ENCODE measurements around the gene SLC17A1. TPM values are rescaled to one million over a fixed set of nuclear protein-coding genes. Genes with fewer than 3 reads are reported as not detected.

The SLC17A1 gene
- total RNA-seq, 4 donors from 2014 or later, result not detected

DNA sequence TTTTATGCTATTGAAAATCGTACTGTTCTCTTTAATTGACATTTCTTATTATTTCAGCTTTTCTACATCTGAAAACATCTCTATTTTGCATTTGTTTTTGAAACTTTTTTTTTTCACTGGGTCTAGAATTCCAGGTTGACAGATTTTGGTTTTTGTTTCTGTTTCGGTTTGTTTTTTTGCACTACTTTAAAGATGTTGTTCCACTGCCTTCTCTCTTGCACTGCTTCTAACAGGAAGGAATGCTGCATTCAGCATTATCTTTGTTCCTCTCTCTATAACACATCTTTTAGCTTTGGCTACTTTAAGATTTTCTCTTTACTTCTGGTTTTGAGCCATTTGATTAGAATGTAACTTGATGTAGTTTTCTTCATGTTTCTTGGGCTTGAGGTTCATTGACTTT lies 20.1 kb upstream of the SLC17A1 start:
- no peaks in the 10 kb centered on the region for H3K9me3 ChIP-seq
- H3K4me1 ChIP-seq, result no peaks in the 10 kb centered on the region
- ATAC-seq, result no peak
- no peaks in the 10 kb centered on the region for H3K36me3 ChIP-seq
- no peak overlapping the region for H3K4me3 ChIP-seq
- TF ChIP-seq EP300 (IDR thresholded peaks at IDR 0.05) (no peak), POLR2AphosphoS5 (IDR thresholded peaks at IDR 0.05) (no peak), CTCF (IDR thresholded peaks at IDR 0.05) (no peak), POLR2A (IDR thresholded peaks at IDR 0.05) (no peak)
- no peaks in the 10 kb centered on the region for H3K27me3 ChIP-seq
- 68 to 85% methylated on average over 2 of the region's 2 CpGs for WGBS, 2 donors (ENCODE audit: low coverage in 1 of 2)
- H3K27ac ChIP-seq, result no peak overlapping the region

- Histone ChIP-seq H3K27me3 (no peaks in the 10 kb centered on the region), H3K4me1 (no peaks in the 10 kb centered on the region), H3K36me3 (no peaks in the 10 kb centered on the region), H3K9me3 (no peaks in the 10 kb centered on the region), H3K27ac (no peak overlapping the region), H3K4me3 (no peak overlapping the region)
- TF ChIP-seq CTCF (IDR thresholded peaks at IDR 0.05), result no peak
- TF ChIP-seq POLR2A (IDR thresholded peaks at IDR 0.05), result no peak
- TF ChIP-seq EP300 (IDR thresholded peaks at IDR 0.05), result no peak
- no peak for TF ChIP-seq POLR2AphosphoS5 (IDR thresholded peaks at IDR 0.05)
- ATAC-seq, result no peak
- WGBS, 2 donors (ENCODE audit: low coverage in 1 of 2), result 57 to 70% methylated on average over 2 of the region's 2 CpGs
These were observed 12.7 kb upstream of the SLC17A1 start for GRCh38 chr6:25844518-25844917.

DNA sequence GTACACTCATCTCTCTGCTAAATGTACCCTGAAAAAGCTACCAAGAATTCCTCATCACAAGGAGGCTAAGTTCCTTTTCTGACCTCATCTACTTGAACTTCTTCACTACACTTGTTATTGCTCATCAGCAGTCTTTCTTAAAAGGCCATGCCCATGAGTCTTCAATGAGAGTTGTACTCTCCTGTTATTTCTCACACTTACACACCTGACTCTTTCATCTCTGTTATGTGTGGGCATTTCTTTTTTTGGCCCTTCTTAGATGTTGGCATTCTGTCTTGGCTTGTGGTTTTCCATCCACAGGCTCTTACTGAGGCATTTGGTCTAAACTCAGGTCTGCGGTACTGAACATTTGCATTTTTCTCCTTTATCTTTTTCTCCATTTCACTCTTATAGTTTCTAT lies 10.7 kb upstream of the SLC17A1 start:
- ATAC-seq, result no peak
- Histone ChIP-seq H3K4me3 (no peak overlapping the region), H3K9me3 (no peaks in the 10 kb centered on the region), H3K27me3 (no peaks in the 10 kb centered on the region), H3K4me1 (no peaks in the 10 kb centered on the region), H3K27ac (no peak overlapping the region), H3K36me3 (no peaks in the 10 kb centered on the region)
- 86 to 88% methylated on average over 1 of the region's 1 CpG for WGBS, 2 donors (ENCODE audit: low coverage in 1 of 2)
- TF ChIP-seq POLR2AphosphoS5 (IDR thresholded peaks at IDR 0.05) (no peak), POLR2A (IDR thresholded peaks at IDR 0.05) (no peak), EP300 (IDR thresholded peaks at IDR 0.05) (no peak), CTCF (IDR thresholded peaks at IDR 0.05) (no peak)

- no peak overlapping the region for H3K27ac ChIP-seq
- H3K36me3 ChIP-seq, result no peaks in the 10 kb centered on the region
- H3K27me3 ChIP-seq, result no peaks in the 10 kb centered on the region
- no peak for TF ChIP-seq POLR2AphosphoS5 (IDR thresholded peaks at IDR 0.05)
- no peak for TF ChIP-seq CTCF (IDR thresholded peaks at IDR 0.05)
- no peak for TF ChIP-seq EP300 (IDR thresholded peaks at IDR 0.05)
- 20 to 54% methylated on average over 5 to 6 of the region's 8 CpGs for WGBS, 2 donors (ENCODE audit: low coverage in 1 of 2)
- ATAC-seq, result no peak
- H3K4me1 ChIP-seq, result no peaks in the 10 kb centered on the region
- no peaks in the 10 kb centered on the region for H3K9me3 ChIP-seq
- no peak overlapping the region for H3K4me3 ChIP-seq
These were observed 3.8 kb upstream of the SLC17A1 start for GRCh38 chr6:25835442-25836283.

GRCh38 chr6:25834950-25835349 lies 3.1 kb upstream of the SLC17A1 start:
- H3K4me3 ChIP-seq, result no peak overlapping the region
- no peaks in the 10 kb centered on the region for H3K4me1 ChIP-seq
- no peak overlapping the region for H3K27ac ChIP-seq
- no peak for ATAC-seq
- 57 to 89% methylated on average over 1 of the region's 1 CpG for WGBS, 2 donors (ENCODE audit: low coverage in 1 of 2)
- no peaks in the 10 kb centered on the region for H3K27me3 ChIP-seq
- H3K9me3 ChIP-seq, result no peaks in the 10 kb centered on the region
- no peak for TF ChIP-seq POLR2A (IDR thresholded peaks at IDR 0.05)
- no peak for TF ChIP-seq CTCF (IDR thresholded peaks at IDR 0.05)
- TF ChIP-seq POLR2AphosphoS5 (IDR thresholded peaks at IDR 0.05), result no peak
- no peak for TF ChIP-seq EP300 (IDR thresholded peaks at IDR 0.05)
- H3K36me3 ChIP-seq, result no peaks in the 10 kb centered on the region
